Neural progenitor cell (in vitro differentiated cells): ENCODE data around the gene MSRB2.
"Not testable (repeated sequence)": the region's sequence is repeated elsewhere in the genome, so short reads cannot be mapped to it uniquely, and the experiment has no call there.

Source experiments
- EZH2 ChIP-seq: fragments of 200-600 bp; sonication (generic); IDR thresholded peaks from 2 replicates; pipeline ENCODE4 v1.6.1; 2017; ENCODE audit warnings: antibody characterized with exemption, mild to moderate bottlenecking, moderate library complexity
- EZH2phosphoT487 ChIP-seq: fragments of 200-600 bp; sonication (generic); IDR thresholded peaks from 2 replicates; pipeline ENCODE4 v1.6.1; 2017; ENCODE audit warnings: antibody characterized with exemption
- TF ChIP-seq, protein P1 (sequence below): fragments of 200-600 bp; sonication (generic); IDR thresholded peaks from 2 replicates; pipeline ENCODE4 v1.5.1; 2017; ENCODE audit warnings: antibody characterized with exemption, mild to moderate bottlenecking

DNA sequence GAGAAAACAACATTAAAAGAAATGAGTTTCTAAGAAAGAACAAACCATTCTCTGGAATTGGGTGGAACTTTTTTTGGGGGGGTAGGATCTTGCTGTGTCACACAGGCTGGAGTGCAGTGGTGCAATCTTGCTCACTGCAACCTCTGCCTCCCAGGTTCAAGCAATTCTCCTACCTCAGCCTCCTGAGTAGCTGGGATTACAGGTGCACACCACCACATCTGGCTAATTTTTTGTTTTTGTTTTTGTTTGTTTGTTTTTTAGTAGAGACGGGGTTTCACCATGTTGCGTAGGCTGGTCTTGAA lies 30.6 kb upstream of the MSRB2 start:
- TF ChIP-seq, protein P1, sequence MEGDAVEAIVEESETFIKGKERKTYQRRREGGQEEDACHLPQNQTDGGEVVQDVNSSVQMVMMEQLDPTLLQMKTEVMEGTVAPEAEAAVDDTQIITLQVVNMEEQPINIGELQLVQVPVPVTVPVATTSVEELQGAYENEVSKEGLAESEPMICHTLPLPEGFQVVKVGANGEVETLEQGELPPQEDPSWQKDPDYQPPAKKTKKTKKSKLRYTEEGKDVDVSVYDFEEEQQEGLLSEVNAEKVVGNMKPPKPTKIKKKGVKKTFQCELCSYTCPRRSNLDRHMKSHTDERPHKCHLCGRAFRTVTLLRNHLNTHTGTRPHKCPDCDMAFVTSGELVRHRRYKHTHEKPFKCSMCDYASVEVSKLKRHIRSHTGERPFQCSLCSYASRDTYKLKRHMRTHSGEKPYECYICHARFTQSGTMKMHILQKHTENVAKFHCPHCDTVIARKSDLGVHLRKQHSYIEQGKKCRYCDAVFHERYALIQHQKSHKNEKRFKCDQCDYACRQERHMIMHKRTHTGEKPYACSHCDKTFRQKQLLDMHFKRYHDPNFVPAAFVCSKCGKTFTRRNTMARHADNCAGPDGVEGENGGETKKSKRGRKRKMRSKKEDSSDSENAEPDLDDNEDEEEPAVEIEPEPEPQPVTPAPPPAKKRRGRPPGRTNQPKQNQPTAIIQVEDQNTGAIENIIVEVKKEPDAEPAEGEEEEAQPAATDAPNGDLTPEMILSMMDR, result not testable (repeated sequence)
- not testable (repeated sequence) for TF ChIP-seq EZH2phosphoT487, EZH2
